GM21529 (cell line): Measurements from ENCODE around the gene ECM1.
A peak's percentile ranks its signal among the peaks of the same experiment; 100 is the strongest.

ENCODE experiments used
- ATAC-seq: cut with Tn5 transposase; IDR thresholded peaks from one replicate; pipeline ENCODE4 v1.9.1; 2021; ENCODE audit not compliant: unreplicated experiment

ECM1 gene

DNA sequence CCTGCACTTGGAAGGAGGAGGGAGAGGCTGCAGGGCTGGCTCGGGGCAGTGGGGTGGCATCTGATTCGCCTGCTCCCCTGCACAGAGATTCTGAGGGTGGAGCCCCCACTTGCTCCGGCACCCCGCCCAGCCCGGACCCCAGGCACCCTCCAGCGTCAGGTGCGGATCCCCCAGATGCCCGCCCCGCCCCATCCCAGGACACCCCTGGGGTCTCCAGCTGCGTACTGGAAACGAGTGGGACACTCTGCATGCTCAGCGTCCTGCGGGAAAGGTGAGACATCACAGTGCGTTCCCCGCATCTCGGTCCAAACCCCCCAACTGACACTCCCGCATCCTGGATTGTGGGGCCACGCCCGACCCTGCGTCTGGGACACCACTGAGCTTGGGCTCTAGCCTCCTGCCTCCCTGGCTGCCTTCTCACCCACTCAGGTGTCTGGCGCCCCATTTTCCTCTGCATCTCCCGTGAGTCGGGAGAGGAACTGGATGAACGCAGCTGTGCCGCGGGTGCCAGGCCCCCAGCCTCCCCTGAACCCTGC is 49.2 kb downstream of the ECM1 start:
- no peak for ATAC-seq

- no peak for ATAC-seq
These were observed 49.9 kb downstream of the ECM1 start for GRCh38 chr1:150557813-150558212.

GRCh38 chr1:150558303-150558704 is 50.4 kb downstream of the ECM1 start:
- ATAC-seq: no peak

DNA sequence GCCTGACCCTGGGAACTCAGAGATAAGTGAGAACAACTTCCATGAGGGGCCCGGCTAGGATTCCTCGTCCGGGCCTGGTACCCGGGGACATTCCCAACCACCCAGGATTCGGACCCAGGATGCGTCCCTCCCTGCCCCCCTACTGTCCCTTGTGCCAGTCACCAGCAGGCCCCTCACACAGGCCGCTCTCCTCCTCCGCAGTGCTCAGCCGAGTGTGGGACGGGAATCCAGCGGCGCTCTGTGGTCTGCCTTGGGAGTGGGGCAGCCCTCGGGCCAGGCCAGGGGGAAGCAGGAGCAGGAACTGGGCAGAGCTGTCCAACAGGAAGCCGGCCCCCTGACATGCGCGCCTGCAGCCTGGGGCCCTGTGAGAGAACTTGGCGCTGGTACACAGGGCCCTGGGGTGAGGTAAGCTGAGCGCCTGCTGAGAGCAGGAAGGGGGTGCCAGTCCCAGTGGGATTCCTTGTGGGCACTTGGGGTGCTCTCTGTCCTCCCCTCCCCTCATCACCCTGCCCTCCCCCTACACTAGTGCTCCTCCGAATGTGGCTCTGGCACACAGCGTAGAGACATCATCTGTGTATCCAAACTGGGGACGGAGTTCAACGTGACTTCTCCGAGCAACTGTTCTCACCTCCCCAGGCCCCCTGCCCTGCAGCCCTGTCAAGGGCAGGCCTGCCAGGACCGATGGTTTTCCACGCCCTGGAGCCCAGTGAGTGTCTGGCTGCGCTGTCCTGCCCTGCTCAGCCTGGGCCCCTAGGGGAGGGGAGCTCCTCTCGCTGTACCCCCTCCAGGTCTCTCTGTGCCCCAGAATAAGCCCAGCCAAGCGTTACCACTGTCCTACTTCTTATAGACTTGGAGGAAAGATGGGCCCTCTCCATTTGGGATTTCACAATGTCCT is 51.1 kb downstream of the ECM1 start:
- no peak for ATAC-seq

DNA sequence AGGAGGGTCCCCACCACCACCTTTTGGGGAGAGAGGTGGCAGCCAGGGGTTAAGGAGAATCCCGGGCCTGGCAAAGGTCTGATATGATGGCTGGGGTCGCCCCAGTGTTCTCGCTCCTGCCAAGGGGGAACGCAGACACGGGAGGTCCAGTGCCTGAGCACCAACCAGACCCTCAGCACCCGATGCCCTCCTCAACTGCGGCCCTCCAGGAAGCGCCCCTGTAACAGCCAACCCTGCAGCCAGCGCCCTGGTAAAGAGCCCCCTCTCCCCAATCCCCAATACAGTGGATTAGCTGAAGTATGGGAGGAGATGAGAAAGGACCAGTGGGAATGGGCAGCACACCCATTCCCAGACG is 51.7 kb downstream of the ECM1 start:
- no peak for ATAC-seq

DNA sequence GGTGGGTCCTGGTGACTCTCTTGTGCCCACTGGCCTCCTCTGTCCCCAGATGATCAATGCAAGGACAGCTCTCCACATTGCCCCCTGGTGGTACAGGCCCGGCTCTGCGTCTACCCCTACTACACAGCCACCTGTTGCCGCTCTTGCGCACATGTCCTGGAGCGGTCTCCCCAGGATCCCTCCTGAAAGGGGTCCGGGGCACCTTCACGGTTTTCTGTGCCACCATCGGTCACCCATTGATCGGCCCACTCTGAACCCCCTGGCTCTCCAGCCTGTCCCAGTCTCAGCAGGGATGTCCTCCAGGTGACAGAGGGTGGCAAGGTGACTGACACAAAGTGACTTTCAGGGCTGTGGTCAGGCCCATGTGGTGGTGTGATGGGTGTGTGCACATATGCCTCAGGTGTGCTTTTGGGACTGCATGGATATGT is 52.1 kb downstream of the ECM1 start:
- no peak for ATAC-seq

DNA sequence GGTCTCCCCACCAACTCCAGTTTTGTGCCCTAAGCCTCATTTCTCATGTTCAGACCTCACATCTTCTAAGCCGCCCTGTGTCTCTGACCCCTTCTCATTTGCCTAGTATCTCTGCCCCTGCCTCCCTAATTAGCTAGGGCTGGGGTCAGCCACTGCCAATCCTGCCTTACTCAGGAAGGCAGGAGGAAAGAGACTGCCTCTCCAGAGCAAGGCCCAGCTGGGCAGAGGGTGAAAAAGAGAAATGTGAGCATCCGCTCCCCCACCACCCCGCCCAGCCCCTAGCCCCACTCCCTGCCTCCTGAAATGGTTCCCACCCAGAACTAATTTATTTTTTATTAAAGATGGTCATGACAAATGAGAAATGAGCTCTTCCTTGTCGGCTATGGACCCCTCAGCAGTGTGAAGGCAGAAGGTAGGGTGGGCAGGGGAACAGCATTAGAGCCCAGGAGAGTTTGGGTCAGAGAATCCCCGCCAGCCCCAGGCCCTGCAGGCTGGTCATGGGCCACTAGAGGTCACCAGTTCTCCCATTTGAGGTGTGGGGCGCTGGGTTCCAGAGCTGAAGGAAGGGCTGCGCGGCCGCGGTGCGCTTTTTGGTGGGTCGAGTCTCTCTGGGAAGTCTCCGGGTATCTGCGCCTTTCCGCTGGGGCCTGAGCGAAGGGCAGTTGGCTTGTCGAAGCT is 52.8 kb downstream of the ECM1 start:
- ATAC-seq: peak; percentile 35

DNA sequence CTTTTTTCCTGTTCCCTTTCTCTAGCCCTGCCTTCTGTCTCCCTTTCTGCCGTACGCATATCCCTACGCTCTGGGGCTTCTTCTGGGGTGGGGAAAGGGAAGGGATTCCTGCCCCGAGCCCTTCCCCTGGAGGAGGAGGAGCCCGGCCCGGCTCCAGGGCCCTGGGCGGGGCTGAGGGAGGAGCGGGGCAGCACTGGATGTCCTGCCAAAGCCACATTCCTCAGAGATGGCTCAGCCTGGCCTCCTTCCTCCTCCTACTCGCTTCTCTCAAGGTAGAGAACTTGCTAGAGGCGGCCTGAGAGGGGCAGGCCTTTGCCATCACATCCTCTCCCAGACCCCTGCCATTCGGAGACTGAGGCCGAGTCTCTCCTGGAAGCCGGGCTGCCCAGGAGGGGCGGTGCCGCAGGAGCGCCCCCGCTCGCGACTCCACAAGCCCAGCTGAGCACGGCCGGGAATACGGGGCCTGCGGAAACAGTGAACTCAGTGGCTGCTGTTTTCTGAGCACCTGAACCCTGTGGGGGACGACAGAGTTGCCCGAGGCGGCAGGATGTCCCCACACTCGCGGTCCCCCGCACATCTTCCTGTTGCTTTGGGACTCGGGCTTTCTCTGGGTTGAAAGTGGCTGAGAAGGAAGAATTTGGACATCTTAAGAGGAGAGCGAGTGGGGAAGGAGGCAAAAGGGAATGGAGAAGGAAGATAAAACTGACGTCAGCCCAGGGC is 53.5 kb downstream of the ECM1 start:
- peak; percentile 22 for ATAC-seq

DNA sequence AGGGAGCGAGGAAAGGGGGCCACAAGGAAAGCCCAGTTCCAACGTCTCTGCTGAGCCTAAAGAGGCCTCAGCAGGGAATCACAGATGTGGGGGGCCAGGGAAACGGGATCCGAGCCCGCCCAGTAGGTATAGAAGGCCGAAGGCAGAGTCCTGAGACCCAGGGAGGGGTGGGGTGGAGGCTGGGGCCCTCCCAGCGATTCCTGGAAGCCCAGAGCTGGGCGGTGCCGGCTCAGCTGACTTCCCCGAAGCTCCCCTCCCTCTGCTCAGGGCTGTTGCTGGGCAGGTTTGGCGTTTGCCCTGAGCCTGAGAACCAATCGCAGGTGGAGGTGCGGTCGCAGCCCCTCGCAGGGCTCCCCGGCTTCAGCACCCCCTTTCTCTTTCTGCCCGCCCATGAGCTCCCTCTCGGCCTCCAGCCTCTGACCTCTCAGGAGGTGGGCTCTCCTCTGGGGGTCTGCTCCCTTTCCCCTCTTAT is 54.1 kb downstream of the ECM1 start:
- peak; percentile 38 for ATAC-seq

DNA sequence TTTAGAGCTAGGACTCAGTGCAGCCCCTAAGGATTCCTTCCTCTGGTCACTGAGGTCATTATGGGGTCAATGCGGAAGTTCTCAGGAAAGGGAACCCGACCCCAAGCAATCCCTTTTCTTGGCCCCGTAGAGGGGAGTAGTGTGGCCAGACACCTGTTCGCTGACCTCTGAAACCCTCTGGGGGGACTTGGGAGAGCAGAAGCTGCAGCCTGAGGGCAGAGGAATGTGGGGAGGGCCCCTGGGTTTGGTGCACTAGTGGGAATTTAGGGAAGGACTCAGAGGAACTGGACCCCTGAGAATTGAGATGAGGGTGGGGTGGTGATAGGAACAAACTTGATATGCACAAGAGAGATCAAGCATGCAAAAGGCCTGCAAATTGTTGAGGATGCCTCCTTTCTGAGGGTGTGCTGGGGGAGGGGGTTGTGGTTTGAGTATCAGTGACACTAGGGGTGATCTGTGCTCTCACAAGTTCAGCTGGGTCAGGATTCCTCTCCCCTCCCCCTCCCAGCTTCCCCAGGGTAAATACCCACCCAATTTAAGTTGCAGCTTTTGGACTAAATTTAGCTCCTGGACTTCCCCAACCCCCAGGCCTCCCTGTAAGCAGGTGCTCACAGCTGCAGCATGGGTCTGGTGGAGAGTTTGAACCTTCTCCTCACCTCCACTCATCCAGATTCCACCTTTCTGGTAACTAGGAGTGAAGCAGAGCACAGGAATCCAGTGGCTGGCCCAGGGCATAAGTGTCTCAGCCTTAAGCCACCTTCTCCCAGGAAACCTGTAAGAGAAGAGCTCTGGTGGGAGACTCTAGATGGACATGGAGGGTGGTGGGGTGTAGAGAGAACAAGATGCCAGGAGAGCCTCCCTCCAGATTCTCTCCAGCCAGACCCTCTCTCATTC is 54.8 kb downstream of the ECM1 start:
- peak; percentile 34 for ATAC-seq
